Fibroblast of lung (primary cell): Measurements from ENCODE around the gene ARSA. TPM values are rescaled to one million over a fixed set of nuclear protein-coding genes. Genes with fewer than 3 reads are reported as not detected.

Source experiments
- DNase-seq, 2 donors: peaks; one replicate each; pipeline versions ENCODE4 v3.0.0 to v3.0.0-alpha.2; 2010; ENCODE audit warnings: low read depth in 2 of 2
- H2AFZ ChIP-seq: 2 replicates; pipeline ENCODE4 v1.5.1; 2012; ENCODE audit warnings: low read length, control low read depth, inconsistent platforms
- H3K27ac ChIP-seq: 2 replicates; pipeline ENCODE4 v1.5.1; 2011; ENCODE audit warnings: low read length, control low read depth; ENCODE audit not compliant: insufficient read depth
- H3K27me3 ChIP-seq: 2 replicates; pipeline ENCODE4 v1.5.1; 2011; ENCODE audit warnings: mild to moderate bottlenecking, low read length; ENCODE audit not compliant: control insufficient read depth, insufficient read depth
- H3K36me3 ChIP-seq: 2 replicates; pipeline ENCODE4 v1.5.1; 2011; ENCODE audit warnings: low read length; ENCODE audit not compliant: control insufficient read depth, insufficient read depth
- H3K4me1 ChIP-seq: 2 replicates; pipeline ENCODE4 v1.5.1; 2011; ENCODE audit warnings: low read length; ENCODE audit not compliant: control insufficient read depth, insufficient read depth; ENCODE audit errors: extremely low read depth
- H3K4me2 ChIP-seq: 2 replicates; pipeline ENCODE4 v1.5.1; 2011; ENCODE audit warnings: low read length, control low read depth; ENCODE audit not compliant: insufficient read depth; ENCODE audit errors: extremely low read depth
- H3K4me3 ChIP-seq, 4 experiments: fragments of 200-600 bp in 1 of 4; sonication (generic) in 1 of 4; replicated peaks in 1 of 4; 2 replicates each; pipeline ENCODE4 v1.5.1; 2011 to 2016; ENCODE audit warnings: low read length in 4 of 4, low read depth in 3 of 4, mild to moderate bottlenecking in 3 of 4, control low read depth in 2 of 4, inconsistent platforms in 1 of 4, mixed read lengths in 1 of 4; ENCODE audit not compliant: insufficient read depth in 1 of 4; ENCODE audit errors: control extremely low read depth in 1 of 4
- H3K79me2 ChIP-seq: 2 replicates; pipeline ENCODE4 v1.5.1; 2012; ENCODE audit warnings: mild to moderate bottlenecking, low read length, inconsistent platforms; ENCODE audit not compliant: control insufficient read depth, insufficient read depth
- H3K9ac ChIP-seq: 2 replicates; pipeline ENCODE4 v1.5.1; 2011; ENCODE audit warnings: mild to moderate bottlenecking, low read length, control low read depth; ENCODE audit not compliant: insufficient read depth
- H3K9me3 ChIP-seq: 2 replicates; pipeline ENCODE4 v1.5.1; 2012; ENCODE audit warnings: low read depth, low read length; ENCODE audit not compliant: control insufficient read depth, insufficient read depth
- H4K20me1 ChIP-seq: 2 replicates; pipeline ENCODE4 v1.5.1; 2011; ENCODE audit warnings: low read length; ENCODE audit not compliant: control insufficient read depth, insufficient read depth; ENCODE audit errors: extremely low read depth
- CTCF ChIP-seq, 2 donors: IDR thresholded peaks in 1 of 2; conservative IDR thresholded peaks in 1 of 2; 1 replicate in 1 of 2; 2 replicates in 1 of 2; pipeline ENCODE4 v1.5.1; 2011 to 2012; ENCODE audit warnings: low read length in 2 of 2, control low read depth in 1 of 2, inconsistent platforms in 1 of 2, low read depth in 1 of 2, mild to moderate bottlenecking in 1 of 2
- EZH2 ChIP-seq: IDR thresholded peaks from 2 replicates; pipeline ENCODE4 v1.5.1; 2012; ENCODE audit warnings: low read length, control low read depth, mild to moderate bottlenecking; ENCODE audit errors: missing control alignments
- polyA plus RNA-seq, 2 donors: library from polyadenylated mRNA; depleted of rRNA in 1 of 2; stranded (reverse) in 1 of 2; unstranded in 1 of 2; fragments of >200 nt; gene quantifications; 2 replicates each; pipeline ENCODE4 v1.2.1, GENCODE V29; 2011 to 2012; ENCODE audit warnings: missing spikeins in 1 of 2
- total RNA-seq: library from RNA; depleted of rRNA; stranded (reverse); fragments of >200 nt; gene quantifications from 2 replicates; pipeline ENCODE4 v1.2.1, GENCODE V29; 2014

Gene ARSA
- total and polyA plus RNA-seq, 2 donors (not counting 1 experiment from before 2014, with no cell fraction given) = 10.5 to 19.5 TPM

- Histone ChIP-seq H3K9me3 (no peaks in the 10 kb centered on the region), H2AFZ (no peak overlapping the region), H3K4me1 (no peaks in the 10 kb centered on the region), H4K20me1 (no peaks in the 10 kb centered on the region), H3K4me3 (no peak overlapping the region), H3K4me2 (no peak overlapping the region), H3K79me2 (no peaks in the 10 kb centered on the region), H3K9ac (no peak overlapping the region), H3K36me3 (no peaks in the 10 kb centered on the region), H3K27me3 (peaks cover 11% of the 10 kb centered on the region), H3K27ac (no peak overlapping the region)
- no peak for TF ChIP-seq EZH2
- DNase-seq = no peak
Measured at GRCh38 chr22:50597097-50597496, 30.9 kb downstream of the ARSA start.

- Histone ChIP-seq H3K79me2 (no peaks in the 10 kb centered on the region), H3K4me2 (no peak overlapping the region), H3K27me3 (peaks cover 4% of the 10 kb centered on the region), H3K36me3 (no peaks in the 10 kb centered on the region), H3K9ac (no peak overlapping the region), H3K27ac (no peak overlapping the region), H3K9me3 (no peaks in the 10 kb centered on the region), H4K20me1 (no peaks in the 10 kb centered on the region), H3K4me3 (no peak overlapping the region), H3K4me1 (no peaks in the 10 kb centered on the region), H2AFZ (no peak overlapping the region)
- no peak for DNase-seq
- TF ChIP-seq CTCF (conservative IDR thresholded peaks at IDR 0.05 in 1 of 2, IDR thresholded peaks at IDR 0.05 in 1 of 2; ENCODE audit: low read depth in 1 of 2, low read length in 2 of 2) (no peak), EZH2 (no peak)
Measured at GRCh38 chr22:50595189-50595588, 32.8 kb downstream of the ARSA start.

DNA sequence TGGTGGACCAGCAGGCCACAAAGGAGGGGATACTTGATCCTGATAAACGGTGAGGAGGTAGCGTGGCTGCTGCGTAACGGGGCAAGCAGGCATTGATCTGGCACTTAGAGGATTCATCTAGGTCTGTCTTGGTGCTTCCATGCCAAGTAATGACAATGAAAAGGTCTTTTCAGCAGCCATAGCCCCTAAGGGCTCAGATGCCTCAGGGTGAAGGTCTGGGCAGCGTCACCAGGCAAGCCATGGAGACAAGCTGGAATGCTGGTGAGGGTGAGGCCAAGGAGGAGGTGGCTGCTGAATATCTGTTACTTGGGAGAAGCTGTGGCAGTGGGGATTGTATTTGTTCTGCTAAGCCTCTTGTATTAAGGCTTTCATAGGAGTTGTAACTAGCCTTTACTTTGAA, 40.5 kb downstream of the ARSA start:
- Histone ChIP-seq H3K27me3 (no peaks in the 10 kb centered on the region), H3K4me2 (no peak overlapping the region), H3K4me3 (no peak overlapping the region), H3K79me2 (no peaks in the 10 kb centered on the region), H2AFZ (no peak overlapping the region), H3K9ac (no peak overlapping the region), H3K27ac (no peak overlapping the region), H4K20me1 (no peaks in the 10 kb centered on the region), H3K9me3 (no peaks in the 10 kb centered on the region), H3K4me1 (no peaks in the 10 kb centered on the region), H3K36me3 (no peaks in the 10 kb centered on the region)
- DNase-seq = no peak
- TF ChIP-seq CTCF (conservative IDR thresholded peaks at IDR 0.05 in 1 of 2, IDR thresholded peaks at IDR 0.05 in 1 of 2; ENCODE audit: low read depth in 1 of 2, low read length in 2 of 2) = no peak
- TF ChIP-seq EZH2 = no peak
